ENCODE results near the gene CTSA.
A peak's percentile ranks its signal among the peaks of the same experiment; 100 is the strongest.

The CTSA gene

GRCh38 chr20:45890985-45891983 lies at the start of gene CTSA, which contains the start of gene NEURL2:
TSS of gene CTSA (plus strand) at chr20:45891335. CDS start at chr20:45891569, 234 bp downstream.
TSS of gene NEURL2 (minus strand) at chr20:45891208. CDS start at chr20:45890991, 217 bp downstream.
- peak; percentile 93 for DNase-seq

- no peak for DNase-seq
Measured at GRCh38 chr20:45841407-45842129, 49.6 kb upstream of the CTSA start.

- DNase-seq = no peak
Measured at GRCh38 chr20:45842169-45842812, 48.8 kb upstream of the CTSA start.

- no peak for DNase-seq
Measured at GRCh38 chr20:45843506-45843905, 47.6 kb upstream of the CTSA start.

- DNase-seq = no peak
Measured at GRCh38 chr20:45845452-45845851, 45.7 kb upstream of the CTSA start.

- DNase-seq = no peak
Measured at GRCh38 chr20:45848421-45848820, 42.7 kb upstream of the CTSA start.

GRCh38 chr20:45848969-45849582 lies 42.1 kb upstream of the CTSA start:
- no peak for DNase-seq

- no peak for DNase-seq
Measured at GRCh38 chr20:45850238-45850637, 40.9 kb upstream of the CTSA start.

GRCh38 chr20:45850926-45851325 lies 40.2 kb upstream of the CTSA start:
- no peak for DNase-seq

GRCh38 chr20:45851501-45851900 lies 39.6 kb upstream of the CTSA start:
- no peak for DNase-seq

- no peak for DNase-seq
Measured at GRCh38 chr20:45852326-45852725, 38.8 kb upstream of the CTSA start.

GRCh38 chr20:45853484-45853883 lies 37.7 kb upstream of the CTSA start:
- DNase-seq = no peak

- DNase-seq = peak; percentile 99
Measured at GRCh38 chr20:45857114-45857881, 33.8 kb upstream of the CTSA start, which contains the start of the genes ACOT8 and ZSWIM3. TSS of gene ACOT8 (minus strand) at chr20:45857392. CDS start at chr20:45857315, 77 bp downstream. TSS of gene ZSWIM3 (plus strand) at chr20:45857614. CDS start at chr20:45857826, 212 bp downstream.

- no peak for DNase-seq
Measured at GRCh38 chr20:45857882-45858216, 33.3 kb upstream of the CTSA start.

GRCh38 chr20:45859916-45860315 lies 31.2 kb upstream of the CTSA start:
- no peak for DNase-seq

- DNase-seq = no peak
Measured at GRCh38 chr20:45860560-45861220, 30.4 kb upstream of the CTSA start.

GRCh38 chr20:45861221-45862075 lies 29.7 kb upstream of the CTSA start:
- DNase-seq = no peak

- no peak for DNase-seq
Measured at GRCh38 chr20:45863543-45864470, 27.3 kb upstream of the CTSA start.

- DNase-seq = no peak
Measured at GRCh38 chr20:45866454-45866853, 24.7 kb upstream of the CTSA start.
